ENCODE measurements around the gene POLR3G. TPM values are rescaled to one million over a fixed set of nuclear protein-coding genes. Genes with fewer than 3 reads are reported as not detected.
A peak's percentile ranks its signal among the peaks of the same experiment; 100 is the strongest.

The POLR3G gene
- total RNA-seq, 4 donors from 2014 or later, result 0.53 to 1.3 (median 0.76) TPM; not detected in 1

DNA sequence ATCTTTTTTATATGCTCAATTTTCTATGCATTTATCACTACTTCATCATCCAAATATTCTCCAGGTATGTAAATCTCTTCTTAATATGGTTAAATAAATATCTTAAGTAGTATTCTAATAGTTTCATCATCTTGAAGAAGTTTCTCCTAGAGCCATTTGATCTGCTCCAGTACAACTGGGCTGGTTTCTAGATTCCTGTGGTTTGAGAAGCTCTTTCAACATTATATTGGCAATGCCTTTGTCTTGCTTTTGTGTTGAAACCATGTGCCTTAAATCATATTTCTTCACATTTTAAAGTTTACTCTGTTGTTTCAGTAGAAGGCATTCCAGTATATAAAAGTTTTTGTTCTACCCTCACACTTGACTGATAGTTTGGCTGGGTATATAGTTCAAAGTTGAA, 27.7 kb upstream of the POLR3G start:
- TF ChIP-seq, protein P1, sequence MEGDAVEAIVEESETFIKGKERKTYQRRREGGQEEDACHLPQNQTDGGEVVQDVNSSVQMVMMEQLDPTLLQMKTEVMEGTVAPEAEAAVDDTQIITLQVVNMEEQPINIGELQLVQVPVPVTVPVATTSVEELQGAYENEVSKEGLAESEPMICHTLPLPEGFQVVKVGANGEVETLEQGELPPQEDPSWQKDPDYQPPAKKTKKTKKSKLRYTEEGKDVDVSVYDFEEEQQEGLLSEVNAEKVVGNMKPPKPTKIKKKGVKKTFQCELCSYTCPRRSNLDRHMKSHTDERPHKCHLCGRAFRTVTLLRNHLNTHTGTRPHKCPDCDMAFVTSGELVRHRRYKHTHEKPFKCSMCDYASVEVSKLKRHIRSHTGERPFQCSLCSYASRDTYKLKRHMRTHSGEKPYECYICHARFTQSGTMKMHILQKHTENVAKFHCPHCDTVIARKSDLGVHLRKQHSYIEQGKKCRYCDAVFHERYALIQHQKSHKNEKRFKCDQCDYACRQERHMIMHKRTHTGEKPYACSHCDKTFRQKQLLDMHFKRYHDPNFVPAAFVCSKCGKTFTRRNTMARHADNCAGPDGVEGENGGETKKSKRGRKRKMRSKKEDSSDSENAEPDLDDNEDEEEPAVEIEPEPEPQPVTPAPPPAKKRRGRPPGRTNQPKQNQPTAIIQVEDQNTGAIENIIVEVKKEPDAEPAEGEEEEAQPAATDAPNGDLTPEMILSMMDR (IDR thresholded peaks at IDR 0.05), result no peak
- TF ChIP-seq POLR2A (IDR thresholded peaks at IDR 0.05), result no peak
- Histone ChIP-seq H3K27ac (no peak overlapping the region), H3K4me3 (no peak overlapping the region), H3K4me1 (no peaks in the 10 kb centered on the region), H3K27me3 (no peaks in the 10 kb centered on the region), H3K9me3 (no peaks in the 10 kb centered on the region), H3K36me3 (no peaks in the 10 kb centered on the region)
- no peak for DNase-seq

- Histone ChIP-seq H3K27ac (no peak overlapping the region), H3K36me3 (no peaks in the 10 kb centered on the region), H3K4me1 (no peaks in the 10 kb centered on the region), H3K9me3 (no peaks in the 10 kb centered on the region), H3K27me3 (no peaks in the 10 kb centered on the region), H3K4me3 (no peak overlapping the region)
- DNase-seq, result no peak
- no peak for TF ChIP-seq POLR2A (IDR thresholded peaks at IDR 0.05)
- TF ChIP-seq, protein P1 (IDR thresholded peaks at IDR 0.05), result no peak
Observed at GRCh38 chr5:90461288-90461687, 13.4 kb upstream of the POLR3G start.

- Histone ChIP-seq H3K4me1 (peaks cover 0 to 11% (median 0%) of the 10 kb centered on the region in 4 donors), H3K9me3 (no peaks in the 10 kb centered on the region), H3K4me3 (peak overlapping the region; percentile 57 to 87 (median 82)), H3K27ac (peak overlapping the region in 2 of 4 donors; percentile 84 to 90), H3K36me3 (no peaks in the 10 kb centered on the region), H3K27me3 (no peaks in the 10 kb centered on the region)
- no peak for TF ChIP-seq POLR2A (IDR thresholded peaks at IDR 0.05)
- DNase-seq, result no peak
Observed at GRCh38 chr5:90472783-90473395, 1.8 kb upstream of the POLR3G start.

DNA sequence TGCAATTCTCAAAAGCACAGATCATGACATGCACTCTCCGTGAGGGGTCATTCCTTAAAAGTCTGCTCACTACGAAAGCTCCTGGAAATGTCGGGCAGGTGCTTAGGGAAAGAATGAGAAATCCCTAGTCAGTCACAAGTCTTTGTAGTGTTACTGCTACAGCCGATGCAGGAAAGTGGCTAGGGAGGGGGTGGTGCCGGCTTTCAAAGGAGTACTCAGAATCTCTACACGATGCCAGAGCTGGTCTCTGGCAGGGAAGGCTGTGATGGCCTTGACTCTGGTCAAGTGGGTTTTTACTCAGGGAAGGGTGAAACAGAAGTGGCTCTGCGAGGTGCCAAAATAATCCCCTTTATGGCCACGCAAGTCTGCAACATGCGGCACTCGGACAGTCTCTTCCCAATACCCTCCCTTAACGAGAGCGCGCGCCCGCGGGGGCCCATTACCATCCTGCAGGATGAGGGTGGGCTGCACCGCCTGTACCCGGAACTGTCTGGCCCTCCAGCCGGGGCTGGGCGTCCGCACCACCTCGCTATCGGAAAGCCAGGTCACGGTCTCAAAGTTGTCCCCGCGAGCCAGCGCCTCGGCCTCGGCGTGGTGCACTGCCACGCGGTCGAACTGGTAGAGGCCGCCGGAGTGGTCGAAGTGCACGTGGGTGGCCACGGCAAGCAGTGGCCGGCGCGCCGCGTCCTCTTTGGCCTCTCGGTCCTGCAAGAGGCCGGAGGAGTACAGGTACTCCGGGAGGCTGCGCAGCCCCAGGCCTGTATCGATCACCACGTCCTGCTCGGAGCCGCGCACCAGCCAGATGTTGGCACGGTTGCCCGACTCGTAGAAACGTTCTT, 1.0 kb upstream of the POLR3G start:
- TF ChIP-seq, protein P1 (IDR thresholded peaks at IDR 0.05), result no peak
- no peak for TF ChIP-seq POLR2A (IDR thresholded peaks at IDR 0.05)
- Histone ChIP-seq H3K4me1 (peaks cover 0 to 11% (median 0%) of the 10 kb centered on the region in 4 donors), H3K27me3 (no peaks in the 10 kb centered on the region), H3K9me3 (no peaks in the 10 kb centered on the region), H3K36me3 (no peaks in the 10 kb centered on the region), H3K4me3 (peak overlapping the region; percentile 57 to 87 (median 82)), H3K27ac (peak overlapping the region; percentile 50 to 90 (median 78))
- DNase-seq, result peak in 1 of 3 donors; percentile 34

DNA sequence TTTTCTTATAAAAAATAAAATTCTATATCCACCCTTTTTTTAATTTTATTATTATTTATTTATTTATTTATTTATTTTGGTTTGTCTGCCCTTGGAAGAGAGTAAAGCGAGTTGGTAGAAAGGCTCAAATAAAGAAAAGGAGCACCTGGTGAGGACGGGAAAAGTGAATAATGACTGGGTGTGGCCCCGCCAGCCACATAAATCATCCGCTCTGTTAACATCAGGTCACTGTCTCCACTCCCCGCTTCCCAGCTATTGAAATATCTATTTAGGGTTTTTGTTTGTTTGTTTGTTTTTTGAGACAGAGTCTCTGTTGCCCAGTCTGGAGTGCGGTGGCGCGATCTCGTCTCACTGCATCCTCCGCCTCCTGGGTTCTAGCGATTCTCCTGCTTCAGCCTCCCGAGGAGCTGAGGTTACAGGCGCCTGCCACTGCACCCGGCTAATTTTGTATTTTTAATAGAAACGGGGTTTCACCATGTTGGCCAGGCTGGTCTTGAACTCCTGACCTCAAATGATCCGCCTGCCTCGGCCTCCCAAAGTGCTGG, 844 bp downstream of the POLR3G start:
- H3K27ac ChIP-seq, result no peak overlapping the region
- H3K9me3 ChIP-seq, result no peaks in the 10 kb centered on the region
- H3K4me3 ChIP-seq, result peak overlapping the region in 1 of 4 donors; percentile 87
- no peak for TF ChIP-seq POLR2A (IDR thresholded peaks at IDR 0.05)
- TF ChIP-seq, protein P1 (IDR thresholded peaks at IDR 0.05), result no peak
- H3K27me3 ChIP-seq, result no peaks in the 10 kb centered on the region
- DNase-seq, result no peak
- peaks cover 0 to 11% (median 0%) of the 10 kb centered on the region in 4 donors for H3K4me1 ChIP-seq
- no peaks in the 10 kb centered on the region for H3K36me3 ChIP-seq

GRCh38 chr5:90476391-90476790, 1.7 kb downstream of the POLR3G start:
- no peaks in the 10 kb centered on the region for H3K36me3 ChIP-seq
- no peak overlapping the region for H3K27ac ChIP-seq
- no peaks in the 10 kb centered on the region for H3K9me3 ChIP-seq
- TF ChIP-seq, protein P1 (IDR thresholded peaks at IDR 0.05), result no peak
- no peak for TF ChIP-seq POLR2A (IDR thresholded peaks at IDR 0.05)
- no peak for DNase-seq
- no peak overlapping the region for H3K4me3 ChIP-seq
- no peaks in the 10 kb centered on the region for H3K27me3 ChIP-seq
- peaks cover 0 to 11% (median 0%) of the 10 kb centered on the region in 4 donors for H3K4me1 ChIP-seq
